Activated CD4-positive, CD25-positive, alpha-beta regulatory T cell treated with anti-CD3 and anti-CD28 coated beads, Interleukin-2, amount 50 U/mL, for 72 hours (primary cell): Measurements from ENCODE around the gene GRPEL1.
A peak's percentile ranks its signal among the peaks of the same experiment; 100 is the strongest.
"Not testable (repeated sequence)": the region's sequence is repeated elsewhere in the genome, so short reads cannot be mapped to it uniquely, and the experiment has no call there.

Experiments
- DNase-seq: peaks from one replicate; pipeline ENCODE4 v3.0.0; 2021

GRPEL1 gene

GRCh38 chr4:7089213-7089986 is 21.5 kb upstream of the GRPEL1 start:
- no peak for DNase-seq

GRCh38 chr4:7087036-7087435 is 19.2 kb upstream of the GRPEL1 start:
- DNase-seq: no peak

GRCh38 chr4:7086384-7086783 is 18.5 kb upstream of the GRPEL1 start:
- no peak for DNase-seq

GRCh38 chr4:7084564-7084961 is 16.7 kb upstream of the GRPEL1 start:
- not testable (repeated sequence) for DNase-seq

- no peak for DNase-seq
These were observed 16.0 kb upstream of the GRPEL1 start for GRCh38 chr4:7083597-7084563.

GRCh38 chr4:7079909-7080308 is 12.0 kb upstream of the GRPEL1 start:
- DNase-seq: not testable (repeated sequence)

- not testable (repeated sequence) for DNase-seq
These were observed 11.6 kb upstream of the GRPEL1 start for GRCh38 chr4:7079483-7079882.

GRCh38 chr4:7078025-7078424 is 10.2 kb upstream of the GRPEL1 start:
- DNase-seq: no peak

- DNase-seq: no peak
These were observed 9.5 kb upstream of the GRPEL1 start for GRCh38 chr4:7077371-7077770.

- DNase-seq: no peak
These were observed 8.8 kb upstream of the GRPEL1 start for GRCh38 chr4:7076696-7077082.

GRCh38 chr4:7075962-7076695 is 8.3 kb upstream of the GRPEL1 start:
- DNase-seq: no peak

GRCh38 chr4:7074426-7074825 is 6.6 kb upstream of the GRPEL1 start:
- no peak for DNase-seq

- DNase-seq: no peak
These were observed 5.9 kb upstream of the GRPEL1 start for GRCh38 chr4:7073526-7074390.

- DNase-seq: no peak
These were observed 5.2 kb upstream of the GRPEL1 start for GRCh38 chr4:7073059-7073458.

GRCh38 chr4:7070729-7071511 is 3.1 kb upstream of the GRPEL1 start:
- DNase-seq: peak; percentile 89

- no peak for DNase-seq
These were observed 1.0 kb upstream of the GRPEL1 start for GRCh38 chr4:7068883-7069282.

GRCh38 chr4:7068279-7068842 is 497 bp upstream of the GRPEL1 start:
- no peak for DNase-seq

- DNase-seq: no peak
These were observed 775 bp downstream of the GRPEL1 start for GRCh38 chr4:7067126-7067451.

GRCh38 chr4:7066493-7066892 is 1.4 kb downstream of the GRPEL1 start:
- no peak for DNase-seq

- DNase-seq: no peak
These were observed 1.9 kb downstream of the GRPEL1 start for GRCh38 chr4:7066006-7066405.

GRCh38 chr4:7063362-7063761 is 4.5 kb downstream of the GRPEL1 start:
- DNase-seq: no peak
